Tibial nerve (tissue), 4 donors: ENCODE measurements around the gene MAN1A2. TPM values are rescaled to one million over a fixed set of nuclear protein-coding genes. Genes with fewer than 3 reads are reported as not detected.

ENCODE experiments used
- DNase-seq, 2 donors: peaks; one replicate each; pipeline ENCODE4 v3.0.0-alpha.2; 2019; ENCODE audit warnings: low spot score in 2 of 2
- H3K27ac ChIP-seq, 4 donors: fragments of 200-600 bp; sonication (generic) in 3 of 4; one replicate each; pipeline ENCODE4 v1.5.1; 2017 to 2019; ENCODE audit warnings: mild to moderate bottlenecking in 1 of 4
- H3K27me3 ChIP-seq, 2 donors: fragments of 200-600 bp; sonication (generic) in 1 of 2; one replicate each; pipeline versions ENCODE4 v1.5.1 to v1.6.0; 2017 to 2019
- H3K36me3 ChIP-seq, 3 donors: fragments of 200-600 bp; sonication (generic); one replicate each; pipeline ENCODE4 v1.5.1; 2018 to 2019
- H3K4me1 ChIP-seq, 4 donors: fragments of 200-600 bp; sonication (generic) in 3 of 4; one replicate each; pipeline ENCODE4 v1.5.1; 2017 to 2019
- H3K4me3 ChIP-seq, 4 donors: fragments of 200-600 bp; sonication (generic) in 3 of 4; one replicate each; pipeline ENCODE4 v1.5.1; 2017 to 2019; ENCODE audit warnings: mild to moderate bottlenecking in 1 of 4, moderate library complexity in 1 of 4
- H3K9me3 ChIP-seq, 4 donors: fragments of 200-600 bp; sonication (generic) in 3 of 4; one replicate each; pipeline ENCODE4 v1.5.1; 2017 to 2019
- EP300 ChIP-seq, 2 donors: sonication (generic); formaldehyde crosslinking; IDR thresholded peaks; one replicate each; pipeline ENCODE4 v1.6.1; 2017; ENCODE audit warnings: antibody characterized with exemption in 2 of 2, mild to moderate bottlenecking in 1 of 2
- POLR2A ChIP-seq, 2 donors: fragments of 450-650 bp; IDR thresholded peaks; one replicate each; pipeline ENCODE4 v1.6.1; 2017; ENCODE audit warnings: antibody characterized with exemption in 2 of 2, mild to moderate bottlenecking in 2 of 2, moderate library complexity in 2 of 2
- WGBS, 2 donors: methylation state at CpG; one replicate each; pipeline ENCODE4 v1.1.5; 2018; 5-methylcytosine and 5-hydroxymethylcytosine counted together
- total RNA-seq, 4 donors: library from RNA; depleted of rRNA; stranded (reverse); fragments of >200 nt; gene quantifications; one replicate each; pipeline ENCODE4 v1.1.0, GENCODE V29; 2016
- TF ChIP-seq, protein P1 (sequence below), 5 experiments: fragments of 200-600 bp in 3 of 5; fragments of 450-650 bp in 2 of 5; sonication (generic) in 3 of 5; IDR thresholded peaks; one replicate each; pipeline ENCODE4 v1.5.1; 2016 to 2019; ENCODE audit warnings: antibody characterized with exemption in 5 of 5, mild to moderate bottlenecking in 3 of 5, moderate library complexity in 2 of 5

MAN1A2 gene
- total RNA-seq, 4 donors from 2014 or later = 31.4 to 65.7 (median 45.6) TPM

GRCh38 chr1:117577191-117577885 lies 210.1 kb downstream of the MAN1A2 start:
- WGBS, 2 donors = 85% methylated on average over 2 of the region's 2 CpGs
- Histone ChIP-seq H3K27me3 (no peaks in the 10 kb centered on the region), H3K4me1 (no peaks in the 10 kb centered on the region), H3K9me3 (no peaks in the 10 kb centered on the region), H3K4me3 (no peak overlapping the region), H3K27ac (no peak overlapping the region), H3K36me3 (no peaks in the 10 kb centered on the region)
- no peak for TF ChIP-seq POLR2A (IDR thresholded peaks at IDR 0.05)
- TF ChIP-seq, protein P1, sequence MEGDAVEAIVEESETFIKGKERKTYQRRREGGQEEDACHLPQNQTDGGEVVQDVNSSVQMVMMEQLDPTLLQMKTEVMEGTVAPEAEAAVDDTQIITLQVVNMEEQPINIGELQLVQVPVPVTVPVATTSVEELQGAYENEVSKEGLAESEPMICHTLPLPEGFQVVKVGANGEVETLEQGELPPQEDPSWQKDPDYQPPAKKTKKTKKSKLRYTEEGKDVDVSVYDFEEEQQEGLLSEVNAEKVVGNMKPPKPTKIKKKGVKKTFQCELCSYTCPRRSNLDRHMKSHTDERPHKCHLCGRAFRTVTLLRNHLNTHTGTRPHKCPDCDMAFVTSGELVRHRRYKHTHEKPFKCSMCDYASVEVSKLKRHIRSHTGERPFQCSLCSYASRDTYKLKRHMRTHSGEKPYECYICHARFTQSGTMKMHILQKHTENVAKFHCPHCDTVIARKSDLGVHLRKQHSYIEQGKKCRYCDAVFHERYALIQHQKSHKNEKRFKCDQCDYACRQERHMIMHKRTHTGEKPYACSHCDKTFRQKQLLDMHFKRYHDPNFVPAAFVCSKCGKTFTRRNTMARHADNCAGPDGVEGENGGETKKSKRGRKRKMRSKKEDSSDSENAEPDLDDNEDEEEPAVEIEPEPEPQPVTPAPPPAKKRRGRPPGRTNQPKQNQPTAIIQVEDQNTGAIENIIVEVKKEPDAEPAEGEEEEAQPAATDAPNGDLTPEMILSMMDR (IDR thresholded peaks at IDR 0.05) = no peak
- no peak for TF ChIP-seq EP300 (IDR thresholded peaks at IDR 0.05)
- no peak for DNase-seq

GRCh38 chr1:117578466-117578865 lies 211.2 kb downstream of the MAN1A2 start:
- H3K27me3 ChIP-seq = no peaks in the 10 kb centered on the region
- DNase-seq = no peak
- 91 to 94% methylated on average over 4 of the region's 4 CpGs for WGBS, 2 donors
- no peak overlapping the region for H3K4me3 ChIP-seq
- H3K27ac ChIP-seq = no peak overlapping the region
- no peaks in the 10 kb centered on the region for H3K9me3 ChIP-seq
- no peaks in the 10 kb centered on the region for H3K4me1 ChIP-seq
- H3K36me3 ChIP-seq = no peaks in the 10 kb centered on the region
- TF ChIP-seq POLR2A (IDR thresholded peaks at IDR 0.05) (no peak), EP300 (IDR thresholded peaks at IDR 0.05) (no peak)
- TF ChIP-seq, protein P1 (IDR thresholded peaks at IDR 0.05) = no peak

Other genes with a start within 250 kb of the MAN1A2 start
- 1 to 10 TPM; 3.3 to 6.9 (median 4.8) TPM for gene TRIM45, start 245.7 kb upstream of the MAN1A2 start, total RNA-seq
- not detected for gene VTCN1, start 156.5 kb upstream of the MAN1A2 start, total RNA-seq
- 1 to 10 TPM in 3 of 4 donors, under 1 TPM in 1; 0.60 to 2.5 (median 1.2) TPM for gene TENT5C, start 238.6 kb downstream of the MAN1A2 start, total RNA-seq